HEK293T (cell line): ENCODE results near the gene GASK1B.

Experiments
- ARNT ChIP-seq: fragments of 450-650 bp; IDR thresholded peaks from 2 replicates; pipeline ENCODE4 v1.6.1; 2017; ENCODE audit warnings: mild to moderate bottlenecking
- BHLHE40 ChIP-seq: fragments of 450-650 bp; IDR thresholded peaks from 2 replicates; pipeline ENCODE4 v1.6.1; 2016; ENCODE audit warnings: mild to moderate bottlenecking, moderate library complexity, borderline replicate concordance
- CTBP1 ChIP-seq: fragments of 450-650 bp; IDR thresholded peaks from 2 replicates; pipeline ENCODE4 v1.6.1; 2016; ENCODE audit warnings: borderline replicate concordance
- FOXA1 ChIP-seq: fragments of 450-650 bp; IDR thresholded peaks from 2 replicates; pipeline ENCODE4 v1.6.1; 2016; ENCODE audit warnings: mild to moderate bottlenecking
- FOXK2 ChIP-seq: fragments of 450-650 bp; IDR thresholded peaks from 2 replicates; pipeline ENCODE4 v1.6.1; 2016; ENCODE audit warnings: mild to moderate bottlenecking
- FOXM1 ChIP-seq: fragments of 450-650 bp; IDR thresholded peaks from 2 replicates; pipeline ENCODE4 v1.6.1; 2017; ENCODE audit warnings: mild to moderate bottlenecking, borderline replicate concordance
- HDGF ChIP-seq: fragments of 450-650 bp; IDR thresholded peaks from 2 replicates; pipeline ENCODE4 v1.6.1; 2017; ENCODE audit warnings: antibody characterized with exemption, borderline replicate concordance
- L3MBTL2 ChIP-seq: fragments of 450-650 bp; conservative IDR thresholded peaks from 2 replicates; pipeline ENCODE4 v1.6.1; 2016; ENCODE audit warnings: mild to moderate bottlenecking
- SP1 ChIP-seq: fragments of 450-650 bp; IDR thresholded peaks from 2 replicates; pipeline ENCODE4 v1.6.1; 2017
- SUZ12 ChIP-seq: fragments of 450-650 bp; IDR thresholded peaks from 2 replicates; pipeline ENCODE4 v1.6.1; 2016; ENCODE audit warnings: mild to moderate bottlenecking
- TARDBP ChIP-seq: fragments of 450-650 bp; IDR thresholded peaks from 2 replicates; pipeline ENCODE4 v1.6.1; 2016

GRCh38 chr4:158172261-158173258 lies at the start of gene GASK1B:
- TF ChIP-seq CTBP1 (no peak), FOXM1 (no peak), FOXA1 (no peak), SUZ12 (no peak), SP1 (no peak), L3MBTL2 (no peak), BHLHE40 (no peak), ARNT (no peak), HDGF (no peak), FOXK2 (no peak), TARDBP (no peak)
